Muscle layer of duodenum (tissue), 2 donors: ENCODE results near the gene LCP1.

ENCODE experiments used
- H3K27ac ChIP-seq: one replicate; pipeline ENCODE4 v1.7.0; 2013; ENCODE audit warnings: mild to moderate bottlenecking, low read length
- H3K27me3 ChIP-seq: one replicate; pipeline ENCODE4 v1.7.0; 2013; ENCODE audit warnings: low read depth, mild to moderate bottlenecking, control low read depth, low read length
- H3K36me3 ChIP-seq, 2 donors: one replicate each; pipeline ENCODE4 v1.7.0; 2013; ENCODE audit warnings: low read length in 2 of 2, control low read depth in 1 of 2, mild to moderate bottlenecking in 1 of 2; ENCODE audit not compliant: insufficient read depth in 2 of 2, control insufficient read depth in 1 of 2
- H3K4me1 ChIP-seq, 2 donors: one replicate each; pipeline ENCODE4 v1.7.0; 2013; ENCODE audit warnings: low read length in 2 of 2, mild to moderate bottlenecking in 2 of 2, control low read depth in 1 of 2, moderate library complexity in 1 of 2; ENCODE audit not compliant: insufficient read depth in 2 of 2, control insufficient read depth in 1 of 2
- H3K4me3 ChIP-seq, 2 donors: one replicate each; pipeline ENCODE4 v1.7.0; 2013; ENCODE audit warnings: low read length in 2 of 2, low read depth in 1 of 2, mild to moderate bottlenecking in 1 of 2
- H3K9me3 ChIP-seq, 2 donors: one replicate each; pipeline ENCODE4 v1.7.0; 2013; ENCODE audit warnings: low read length in 2 of 2, control low read depth in 1 of 2, mild to moderate bottlenecking in 1 of 2; ENCODE audit not compliant: control insufficient read depth in 1 of 2
- donor health status: healthy.

The LCP1 gene

DNA sequence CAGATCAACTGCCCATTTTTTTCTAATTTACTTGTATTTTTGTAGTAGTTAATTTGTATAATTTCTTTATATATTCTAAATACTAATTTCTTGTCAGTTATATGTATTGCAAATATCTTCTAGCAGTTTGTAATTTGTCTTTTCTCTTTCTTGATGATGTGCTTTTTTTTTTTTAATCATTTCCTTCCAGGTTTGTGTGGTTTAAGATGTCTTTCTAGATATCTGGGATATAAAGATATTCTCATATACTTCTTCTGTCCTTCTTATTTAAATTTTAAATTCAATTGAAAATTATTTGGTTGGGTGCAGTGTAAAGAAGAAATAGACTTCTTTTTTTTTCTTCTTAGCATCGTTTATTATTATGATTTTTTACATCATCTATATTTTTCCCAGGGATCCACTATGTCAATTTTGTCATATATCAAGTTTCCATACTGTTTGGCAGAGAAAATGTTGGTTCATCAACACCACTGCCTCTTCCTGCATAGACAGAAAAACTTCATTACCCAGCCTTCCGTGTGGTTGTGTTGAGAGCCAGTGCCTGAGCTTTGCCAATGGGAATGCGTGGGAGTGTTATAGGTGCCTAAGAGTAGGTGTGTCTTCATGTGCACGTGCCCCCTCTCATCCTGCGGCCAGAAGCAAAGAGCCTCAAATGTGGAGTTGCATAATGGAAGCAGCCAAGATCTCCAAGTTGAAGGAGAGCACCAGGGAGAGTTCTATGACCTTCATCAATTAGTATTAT is 93.0 kb downstream of the LCP1 start:
- no peaks in the 10 kb centered on the region for H3K36me3 ChIP-seq
- H3K27ac ChIP-seq, result no peak overlapping the region
- no peak overlapping the region for H3K4me3 ChIP-seq
- H3K27me3 ChIP-seq, result no peaks in the 10 kb centered on the region
- H3K4me1 ChIP-seq, result no peaks in the 10 kb centered on the region
- no peaks in the 10 kb centered on the region for H3K9me3 ChIP-seq

GRCh38 chr13:46087481-46087880 is 94.5 kb downstream of the LCP1 start:
- Histone ChIP-seq H3K36me3 (no peaks in the 10 kb centered on the region), H3K4me3 (no peak overlapping the region), H3K4me1 (no peaks in the 10 kb centered on the region), H3K27ac (no peak overlapping the region), H3K27me3 (no peaks in the 10 kb centered on the region), H3K9me3 (no peaks in the 10 kb centered on the region)

DNA sequence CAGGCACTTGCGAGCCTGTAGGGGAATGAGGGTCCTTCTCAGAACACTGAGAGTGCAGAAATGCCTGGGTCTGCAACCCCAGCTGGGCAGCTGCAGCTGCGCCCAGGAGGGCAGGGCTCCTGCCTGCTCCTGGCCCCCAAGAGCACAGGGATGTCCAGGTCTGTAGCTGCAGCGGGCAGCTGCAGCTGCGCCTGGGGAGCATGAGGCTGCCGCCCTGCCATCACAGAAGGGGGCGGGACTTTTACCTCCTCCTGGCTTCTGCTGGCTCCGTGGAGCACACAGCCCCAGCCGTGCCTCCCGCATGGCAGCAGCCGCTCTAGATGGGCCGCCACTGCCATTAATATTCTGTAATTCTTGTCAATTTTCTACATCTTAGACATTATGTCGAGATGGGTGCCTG is 95.0 kb downstream of the LCP1 start:
- Histone ChIP-seq H3K36me3 (no peaks in the 10 kb centered on the region), H3K27me3 (no peaks in the 10 kb centered on the region), H3K4me3 (no peak overlapping the region), H3K9me3 (no peaks in the 10 kb centered on the region), H3K4me1 (no peaks in the 10 kb centered on the region), H3K27ac (no peak overlapping the region)

- H3K27ac ChIP-seq, result no peak overlapping the region
Observed at GRCh38 chr13:46086421-46086922, 95.5 kb downstream of the LCP1 start.

DNA sequence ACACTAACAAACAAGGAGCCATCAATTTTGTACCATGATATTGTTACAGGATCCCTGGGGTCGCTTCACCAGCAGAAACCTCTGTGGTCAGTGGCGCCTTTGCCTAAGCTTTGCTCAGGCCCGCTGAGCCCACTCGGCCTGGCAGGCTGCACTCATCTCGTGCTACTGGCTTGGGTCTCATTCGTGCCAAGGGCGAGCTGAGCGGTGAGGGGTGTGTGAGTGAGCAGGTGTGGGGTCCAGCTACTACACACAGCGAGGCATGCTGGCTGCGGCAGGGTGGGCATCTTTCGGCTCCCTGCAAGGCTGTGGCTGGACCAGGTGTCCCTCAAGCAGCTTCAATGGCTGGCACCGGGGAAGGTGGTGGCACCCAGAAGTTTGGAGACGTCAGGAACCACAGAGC is 96.2 kb downstream of the LCP1 start:
- Histone ChIP-seq H3K36me3 (no peaks in the 10 kb centered on the region), H3K9me3 (no peaks in the 10 kb centered on the region), H3K27ac (no peak overlapping the region), H3K4me3 (no peak overlapping the region), H3K4me1 (no peaks in the 10 kb centered on the region), H3K27me3 (no peaks in the 10 kb centered on the region)

More at GRCh38 chr13:46086421-46086922, 95.5 kb downstream of the LCP1 start:
- H3K9me3 ChIP-seq, result no peaks in the 10 kb centered on the region
- no peaks in the 10 kb centered on the region for H3K36me3 ChIP-seq
- H3K4me3 ChIP-seq, result no peak overlapping the region
- no peaks in the 10 kb centered on the region for H3K27me3 ChIP-seq
- no peaks in the 10 kb centered on the region for H3K4me1 ChIP-seq

DNA sequence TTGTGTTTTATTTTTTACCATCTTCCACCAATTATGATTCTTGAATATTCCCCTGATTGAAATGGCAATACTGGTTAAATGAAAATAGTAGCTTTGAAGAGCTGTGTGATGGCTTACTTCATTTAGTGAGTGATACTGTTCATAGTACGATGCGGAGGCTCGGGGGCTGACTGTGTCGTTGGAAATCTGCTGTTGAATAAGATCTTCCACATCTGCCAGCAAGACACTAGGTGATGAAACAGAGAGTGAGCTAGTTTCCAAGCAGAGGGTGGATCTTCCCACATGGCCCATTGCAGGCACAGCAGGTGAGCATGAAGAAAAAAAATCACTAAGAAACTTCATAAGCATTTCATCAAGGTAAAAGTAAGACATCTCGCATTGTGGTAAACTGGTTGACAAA is 99.7 kb downstream of the LCP1 start:
- Histone ChIP-seq H3K27me3 (no peaks in the 10 kb centered on the region), H3K4me3 (no peak overlapping the region), H3K27ac (no peak overlapping the region), H3K36me3 (no peaks in the 10 kb centered on the region), H3K9me3 (no peaks in the 10 kb centered on the region), H3K4me1 (no peaks in the 10 kb centered on the region)

- Histone ChIP-seq H3K27ac (no peak overlapping the region), H3K4me3 (no peak overlapping the region), H3K9me3 (no peaks in the 10 kb centered on the region), H3K4me1 (no peaks in the 10 kb centered on the region), H3K36me3 (no peaks in the 10 kb centered on the region), H3K27me3 (no peaks in the 10 kb centered on the region)
Observed at GRCh38 chr13:46079770-46080169, 102.2 kb downstream of the LCP1 start.

DNA sequence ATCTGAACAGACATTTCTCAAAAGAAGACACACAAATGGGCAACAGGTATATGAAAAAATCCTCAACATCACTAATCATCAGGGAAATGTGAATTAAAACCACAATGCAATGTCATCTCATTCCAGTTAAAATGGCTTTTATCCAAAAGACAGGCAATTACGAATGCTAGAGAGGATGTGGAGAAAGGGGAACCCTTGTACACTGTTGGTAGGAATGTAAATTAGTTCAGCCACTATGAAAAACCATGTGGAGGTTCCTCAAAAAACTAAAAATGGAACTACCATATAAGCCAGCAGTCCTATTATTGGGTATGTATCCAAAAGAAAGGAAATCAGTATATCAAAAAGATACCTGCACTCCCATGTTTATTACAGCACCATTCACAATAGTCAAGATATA is 104.7 kb downstream of the LCP1 start:
- Histone ChIP-seq H3K4me3 (no peak overlapping the region), H3K36me3 (no peaks in the 10 kb centered on the region), H3K9me3 (no peaks in the 10 kb centered on the region), H3K27me3 (no peaks in the 10 kb centered on the region), H3K27ac (no peak overlapping the region), H3K4me1 (no peaks in the 10 kb centered on the region)

DNA sequence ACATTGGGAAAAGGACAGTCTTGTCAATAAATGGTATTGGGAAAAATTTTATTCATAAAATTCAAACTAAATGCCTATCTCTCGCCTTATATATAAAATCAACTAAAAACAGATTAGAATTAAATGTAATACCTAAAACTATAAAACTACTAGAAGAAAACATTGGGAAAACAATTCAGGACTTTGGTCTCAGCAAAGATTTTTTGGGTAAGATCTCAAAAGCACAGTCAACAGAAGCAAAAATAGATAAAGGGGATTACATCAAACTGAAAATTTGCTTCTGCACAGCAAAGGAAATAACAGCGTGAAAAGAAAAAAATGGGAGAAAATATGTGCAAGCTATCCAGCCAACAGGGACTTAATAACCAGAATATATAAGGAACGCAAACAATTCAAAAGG is 105.2 kb downstream of the LCP1 start:
- no peak overlapping the region for H3K4me3 ChIP-seq
- H3K27me3 ChIP-seq, result no peaks in the 10 kb centered on the region
- no peaks in the 10 kb centered on the region for H3K4me1 ChIP-seq
- no peaks in the 10 kb centered on the region for H3K9me3 ChIP-seq
- no peak overlapping the region for H3K27ac ChIP-seq
- H3K36me3 ChIP-seq, result no peaks in the 10 kb centered on the region
